Measurements from ENCODE around the gene XBP1.

XBP1 gene

DNA sequence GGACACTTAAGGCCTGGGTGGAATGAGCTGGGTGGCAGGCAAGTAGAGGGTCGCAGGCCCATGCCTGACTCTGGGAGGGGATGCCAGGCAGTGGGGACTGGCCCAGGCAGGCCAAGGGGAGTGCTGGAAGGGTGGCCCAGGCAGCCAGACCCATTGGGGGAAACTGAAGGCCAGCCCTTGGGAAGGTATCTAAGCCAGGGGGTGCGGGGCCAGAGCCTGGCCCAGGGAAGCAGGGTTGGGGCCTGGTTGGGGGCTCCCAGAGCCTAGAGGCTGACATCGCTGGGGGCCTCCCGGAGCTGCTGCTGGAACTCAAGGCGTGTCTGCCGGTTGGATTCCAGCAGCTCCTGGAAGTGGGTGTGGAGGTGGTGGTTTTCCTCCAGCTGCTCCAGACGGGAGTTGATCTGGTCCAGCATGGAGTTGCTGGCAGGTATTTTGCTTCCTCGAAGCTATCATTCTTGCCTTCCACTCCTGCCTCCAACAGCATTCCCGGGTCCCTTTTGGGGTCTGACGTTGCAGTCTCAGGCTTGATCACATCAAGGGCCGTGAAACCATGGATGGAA is 35.3 kb upstream of the XBP1 start:
- TF ChIP-seq, protein P1, sequence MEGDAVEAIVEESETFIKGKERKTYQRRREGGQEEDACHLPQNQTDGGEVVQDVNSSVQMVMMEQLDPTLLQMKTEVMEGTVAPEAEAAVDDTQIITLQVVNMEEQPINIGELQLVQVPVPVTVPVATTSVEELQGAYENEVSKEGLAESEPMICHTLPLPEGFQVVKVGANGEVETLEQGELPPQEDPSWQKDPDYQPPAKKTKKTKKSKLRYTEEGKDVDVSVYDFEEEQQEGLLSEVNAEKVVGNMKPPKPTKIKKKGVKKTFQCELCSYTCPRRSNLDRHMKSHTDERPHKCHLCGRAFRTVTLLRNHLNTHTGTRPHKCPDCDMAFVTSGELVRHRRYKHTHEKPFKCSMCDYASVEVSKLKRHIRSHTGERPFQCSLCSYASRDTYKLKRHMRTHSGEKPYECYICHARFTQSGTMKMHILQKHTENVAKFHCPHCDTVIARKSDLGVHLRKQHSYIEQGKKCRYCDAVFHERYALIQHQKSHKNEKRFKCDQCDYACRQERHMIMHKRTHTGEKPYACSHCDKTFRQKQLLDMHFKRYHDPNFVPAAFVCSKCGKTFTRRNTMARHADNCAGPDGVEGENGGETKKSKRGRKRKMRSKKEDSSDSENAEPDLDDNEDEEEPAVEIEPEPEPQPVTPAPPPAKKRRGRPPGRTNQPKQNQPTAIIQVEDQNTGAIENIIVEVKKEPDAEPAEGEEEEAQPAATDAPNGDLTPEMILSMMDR (IDR thresholded peaks at IDR 0.05; ENCODE audit: insufficient read depth, low read depth, low read length, missing control alignments): no peak
- no peak overlapping the region for H3K4me3 ChIP-seq (ENCODE audit: low read length)
- no peak for DNase-seq (ENCODE audit: low read depth)

DNA sequence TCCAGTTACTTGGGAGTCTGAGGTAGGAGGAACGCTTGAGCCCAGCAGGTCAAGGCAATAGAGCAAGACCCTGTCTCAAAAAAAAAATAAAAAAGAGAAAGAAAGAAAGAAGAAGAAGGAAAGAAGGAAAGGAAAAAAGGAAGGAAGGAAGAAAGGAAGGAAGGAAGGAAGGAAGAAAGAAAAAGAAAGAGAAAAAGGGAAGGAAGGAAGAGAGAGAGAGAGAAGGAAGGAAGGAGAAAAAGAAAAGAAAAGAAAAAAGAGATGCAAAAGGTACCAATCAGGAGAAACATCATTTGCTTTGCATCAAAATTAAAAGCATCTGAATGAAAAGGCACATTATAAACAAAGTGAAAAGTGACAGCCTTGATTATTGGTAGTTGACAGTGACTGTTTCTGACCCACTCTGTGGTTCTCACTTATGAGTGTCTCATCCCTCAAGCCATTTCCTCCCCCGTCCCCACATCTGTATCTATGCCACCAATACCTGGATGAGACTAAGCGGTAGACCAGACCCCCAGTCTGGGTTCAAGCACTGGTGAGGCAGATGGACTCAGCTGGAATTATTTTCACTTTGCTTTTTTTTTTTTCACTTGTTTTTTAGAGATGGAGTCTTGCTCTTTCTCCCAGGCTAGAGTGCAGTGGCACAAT is 33.0 kb upstream of the XBP1 start:
- TF ChIP-seq, protein P1 (IDR thresholded peaks at IDR 0.05; ENCODE audit: insufficient read depth, low read depth, low read length, missing control alignments): no peak
- no peak overlapping the region for H3K4me3 ChIP-seq (ENCODE audit: low read length)
- DNase-seq (ENCODE audit: low read depth): no peak

DNA sequence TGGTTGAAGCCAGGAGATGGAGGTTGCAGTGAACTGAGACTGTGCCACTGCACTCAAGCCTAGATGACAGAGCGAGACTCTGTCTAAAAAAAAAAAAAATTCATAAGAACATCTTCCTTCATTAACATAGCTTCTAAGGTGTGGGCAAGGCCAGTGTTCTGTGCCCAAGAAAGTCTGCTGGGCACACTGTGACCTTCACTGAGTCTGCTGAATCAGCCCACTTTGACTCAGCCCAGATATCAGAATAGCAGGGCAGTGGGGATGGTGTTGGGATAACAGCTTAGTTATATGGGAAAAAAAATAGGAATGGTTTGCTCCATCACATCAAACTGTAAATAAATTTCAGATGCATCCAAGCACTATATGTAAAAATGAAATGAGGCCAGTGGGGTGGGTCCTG is 32.4 kb upstream of the XBP1 start:
- no peak for DNase-seq (ENCODE audit: low read depth)
- H3K4me3 ChIP-seq (ENCODE audit: low read length): no peak overlapping the region
- TF ChIP-seq, protein P1 (IDR thresholded peaks at IDR 0.05; ENCODE audit: insufficient read depth, low read depth, low read length, missing control alignments): no peak

DNA sequence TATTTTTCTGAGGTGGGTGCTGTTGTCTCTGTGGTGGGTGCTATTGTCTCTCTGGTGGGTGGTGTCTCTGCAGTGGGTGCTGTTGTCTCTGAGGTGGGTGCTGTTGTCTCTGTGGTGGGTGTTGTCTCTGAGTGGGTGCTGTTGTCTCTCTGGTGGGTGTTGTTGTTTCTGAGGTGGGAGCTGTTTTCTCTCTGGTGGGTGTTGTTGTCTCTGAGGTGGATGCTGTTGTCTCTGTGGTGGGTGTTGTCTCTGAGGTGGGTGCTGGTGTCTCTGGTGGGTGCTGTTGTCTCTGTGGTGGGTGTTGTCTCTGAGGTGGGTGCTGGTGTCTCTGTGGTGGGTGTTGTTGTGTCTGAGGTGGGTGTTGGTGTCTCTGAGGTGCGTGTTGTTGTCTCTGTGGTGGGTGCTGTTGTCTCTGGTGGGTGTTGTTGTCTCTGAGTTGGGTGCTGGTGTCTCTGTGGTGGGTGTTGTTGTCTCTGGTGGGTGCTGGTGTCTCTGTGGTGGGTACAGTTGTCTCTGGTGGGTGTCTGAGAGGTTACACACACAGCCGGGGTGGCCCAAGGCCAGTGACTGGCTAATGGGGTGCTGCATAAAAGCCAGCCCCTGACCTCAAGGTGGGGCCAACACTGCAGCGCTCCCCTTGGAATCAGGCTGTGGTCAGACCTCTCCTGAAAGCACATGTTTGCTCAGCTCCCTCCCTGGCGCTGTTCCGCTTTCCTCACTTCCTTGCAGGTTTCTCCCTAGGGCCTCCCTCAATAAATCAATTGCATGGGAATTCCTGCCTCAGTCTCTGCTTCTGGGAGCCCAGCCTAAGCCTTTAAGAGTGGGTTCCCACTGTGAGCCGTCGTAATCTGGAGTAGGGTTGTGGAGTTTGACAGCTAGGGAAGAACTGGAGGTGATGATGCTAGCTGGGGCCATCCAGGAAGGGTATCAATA is 31.0 kb upstream of the XBP1 start:
- DNase-seq (ENCODE audit: low read depth): no peak
- H3K4me3 ChIP-seq (ENCODE audit: low read length): no peak overlapping the region
- TF ChIP-seq, protein P1 (IDR thresholded peaks at IDR 0.05; ENCODE audit: insufficient read depth, low read depth, low read length, missing control alignments): no peak

DNA sequence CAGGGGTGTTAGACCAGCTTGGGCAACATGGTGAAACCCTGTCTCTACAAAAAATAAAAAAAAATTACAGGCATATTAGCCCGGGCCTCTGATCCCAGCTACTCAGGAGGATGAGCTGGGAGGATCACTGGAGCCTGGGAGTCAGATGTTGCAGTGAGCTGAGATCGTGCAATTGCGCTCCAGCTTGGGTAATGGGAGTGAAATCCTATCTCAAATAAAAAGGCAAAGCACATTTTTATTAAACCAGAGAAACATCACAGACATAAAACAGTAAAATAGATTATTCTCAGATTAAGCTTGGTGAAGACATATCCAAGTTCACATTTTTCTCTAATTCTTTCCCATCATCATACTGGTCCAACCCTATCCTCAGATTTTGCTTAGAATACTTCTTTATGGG is 30.1 kb upstream of the XBP1 start:
- H3K4me3 ChIP-seq (ENCODE audit: low read length): no peak overlapping the region
- DNase-seq (ENCODE audit: low read depth): no peak
- TF ChIP-seq, protein P1 (IDR thresholded peaks at IDR 0.05; ENCODE audit: insufficient read depth, low read depth, low read length, missing control alignments): no peak

DNA sequence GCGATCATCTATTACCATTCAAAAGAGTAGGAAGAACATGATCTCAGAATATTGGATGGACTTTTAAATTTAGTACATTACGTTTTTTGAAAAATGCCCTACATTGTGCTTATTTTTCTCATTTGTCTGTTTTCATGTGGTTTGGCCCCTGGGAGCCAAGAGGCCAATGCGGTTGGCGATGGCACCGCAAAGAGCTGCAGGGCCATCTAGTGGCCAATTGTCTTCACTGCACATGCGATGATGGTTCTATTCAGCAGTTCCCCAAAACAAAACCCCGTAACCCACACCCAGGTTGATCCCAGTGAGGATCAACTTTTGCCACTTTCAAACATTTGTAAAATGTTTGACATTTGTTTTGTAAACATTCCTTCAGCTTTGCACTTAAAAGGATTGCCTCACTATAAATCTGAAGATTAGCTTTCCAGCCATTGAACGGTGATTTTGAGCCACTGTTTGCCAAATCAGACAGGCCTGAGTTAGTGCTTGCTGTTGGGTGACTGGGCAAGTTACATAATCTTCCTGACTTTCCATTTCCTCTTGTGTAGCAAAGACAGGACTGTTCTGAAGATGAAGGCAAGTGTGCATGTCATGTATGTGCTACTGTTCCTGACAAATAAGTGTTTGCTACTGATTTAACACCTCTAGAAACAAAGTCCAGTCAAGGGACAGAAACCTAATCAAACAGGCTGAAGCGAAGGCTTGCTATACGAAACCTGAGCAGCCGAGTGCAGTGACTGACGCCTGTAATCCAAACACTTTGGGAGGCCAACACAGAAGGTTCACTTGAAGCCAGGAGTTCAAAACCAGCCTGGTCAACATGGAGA is 29.2 kb upstream of the XBP1 start:
- TF ChIP-seq, protein P1 (IDR thresholded peaks at IDR 0.05; ENCODE audit: insufficient read depth, low read depth, low read length, missing control alignments): peak; percentile 99
- DNase-seq (ENCODE audit: low read depth): peak; percentile 63
- no peak overlapping the region for H3K4me3 ChIP-seq (ENCODE audit: low read length)

All from epithelial cell of esophagus (primary cell).